ENCODE measurements around the gene GAPVD1.

- no peak for TF ChIP-seq CTCF (IDR thresholded peaks at IDR 0.05)
- TF ChIP-seq EZH2phosphoT487 (IDR thresholded peaks at IDR 0.05), result no peak
Observed at GRCh38 chr9:125330587-125330986, 69.0 kb downstream of the GAPVD1 start.
